Endothelial cell of umbilical vein (primary cell): ENCODE measurements around the gene INSC.

ENCODE experiments used
- CTCF ChIP-seq, 2 donors: IDR thresholded peaks; 1 replicate in 1 of 2; 2 replicates in 1 of 2; pipeline ENCODE4 v1.5.1; 2011; ENCODE audit warnings: low read length in 2 of 2, mild to moderate bottlenecking in 2 of 2, moderate library complexity in 2 of 2, control low read depth in 1 of 2, inconsistent platforms in 1 of 2, low read depth in 1 of 2; ENCODE audit not compliant: insufficient read depth in 1 of 2; ENCODE audit errors: extremely low read depth in 1 of 2
- EZH2 ChIP-seq: IDR thresholded peaks from 2 replicates; pipeline ENCODE4 v1.6.1; 2012; ENCODE audit warnings: borderline replicate concordance, low read depth, mild to moderate bottlenecking, moderate library complexity, low read length, inconsistent platforms; ENCODE audit not compliant: severe bottlenecking
- POLR2A ChIP-seq: IDR thresholded peaks from 2 replicates; pipeline ENCODE4 v1.6.1; 2012; ENCODE audit warnings: low read depth, mild to moderate bottlenecking, control low read depth, low read length

GRCh38 chr11:15119352-15119751 lies 4.6 kb downstream of the INSC start:
- TF ChIP-seq CTCF (IDR thresholded peaks at IDR 0.05; ENCODE audit: extremely low read depth in 1 of 2, insufficient read depth in 1 of 2, low read depth in 1 of 2, low read length in 2 of 2) (no peak), POLR2A (no peak), EZH2 (no peak)
